Osteocyte (in vitro differentiated cells): ENCODE results near the gene SCOC. TPM values are rescaled to one million over a fixed set of nuclear protein-coding genes. Genes with fewer than 3 reads are reported as not detected.

Experiments used
- DNase-seq: peaks from one replicate; pipeline ENCODE4 v3.0.0; 2021; ENCODE audit warnings: mixed read lengths; ENCODE audit not compliant: unreplicated experiment; ENCODE audit errors: extremely low spot score
- H3K27ac Mint-ChIP-seq: one replicate; pipeline ENCODE4 v1.8.0; 2021; ENCODE audit warnings: mild to moderate bottlenecking, mixed read lengths; ENCODE audit not compliant: unreplicated experiment
- H3K27me3 Mint-ChIP-seq: one replicate; pipeline ENCODE4 v1.8.0; 2021; ENCODE audit warnings: mixed read lengths; ENCODE audit not compliant: unreplicated experiment
- H3K36me3 Mint-ChIP-seq: one replicate; pipeline ENCODE4 v1.8.0; 2021; ENCODE audit warnings: mixed read lengths; ENCODE audit not compliant: unreplicated experiment
- H3K4me1 Mint-ChIP-seq: one replicate; pipeline ENCODE4 v1.8.0; 2021; ENCODE audit warnings: mixed read lengths; ENCODE audit not compliant: unreplicated experiment
- H3K4me3 Mint-ChIP-seq: one replicate; pipeline ENCODE4 v1.8.0; 2021; ENCODE audit warnings: mild to moderate bottlenecking, moderate library complexity, mixed read lengths; ENCODE audit not compliant: unreplicated experiment
- H3K9me3 Mint-ChIP-seq: one replicate; pipeline ENCODE4 v1.8.0; 2021; ENCODE audit warnings: mixed read lengths; ENCODE audit not compliant: unreplicated experiment
- CTCF ChIP-seq: fragments of 200-600 bp; sonication (generic); IDR thresholded peaks from 2 replicates; pipeline ENCODE4 v1.5.0; 2021; ENCODE audit warnings: antibody characterized with exemption, mild to moderate bottlenecking, moderate library complexity
- total RNA-seq: library from RNA; stranded (reverse); gene quantifications from 2 replicates; pipeline ENCODE4 v1.2.1, GENCODE V29; 2021

The SCOC gene
- total RNA-seq, 1 donor from 2014 or later, result 43.6 TPM

GRCh38 chr4:140331876-140332275 lies 41.6 kb upstream of the SCOC start:
- peaks cover 15% of the 10 kb centered on the region for H3K27me3 Mint-ChIP-seq

GRCh38 chr4:140332734-140333133 lies 40.7 kb upstream of the SCOC start:
- Mint-ChIP-seq H3K27ac (no peak overlapping the region), H3K9me3 (peaks cover 5% of the 10 kb centered on the region), H3K36me3 (no peaks in the 10 kb centered on the region), H3K4me3 (no peak overlapping the region), H3K4me1 (peaks cover 4% of the 10 kb centered on the region), H3K27me3 (peaks cover 11% of the 10 kb centered on the region)
- no peak for TF ChIP-seq CTCF
- no peak for DNase-seq

More at GRCh38 chr4:140331876-140332275, 41.6 kb upstream of the SCOC start:
- Mint-ChIP-seq H3K36me3 (no peaks in the 10 kb centered on the region), H3K27ac (no peak overlapping the region), H3K9me3 (no peaks in the 10 kb centered on the region), H3K4me3 (no peak overlapping the region), H3K4me1 (peaks cover 4% of the 10 kb centered on the region)
- TF ChIP-seq CTCF, result no peak
- no peak for DNase-seq

- no peak for TF ChIP-seq CTCF
- no peak overlapping the region for H3K27ac Mint-ChIP-seq
These were observed 39.9 kb upstream of the SCOC start for GRCh38 chr4:140333523-140333922.

GRCh38 chr4:140335076-140335475 lies 38.4 kb upstream of the SCOC start:
- Mint-ChIP-seq H3K27me3 (peaks cover 6% of the 10 kb centered on the region), H3K27ac (no peak overlapping the region), H3K4me3 (no peak overlapping the region), H3K36me3 (no peaks in the 10 kb centered on the region), H3K9me3 (peaks cover 5% of the 10 kb centered on the region), H3K4me1 (peaks cover 4% of the 10 kb centered on the region)
- DNase-seq, result no peak
- no peak for TF ChIP-seq CTCF

More at GRCh38 chr4:140333523-140333922, 39.9 kb upstream of the SCOC start:
- Mint-ChIP-seq H3K4me1 (peaks cover 4% of the 10 kb centered on the region), H3K9me3 (peaks cover 5% of the 10 kb centered on the region), H3K27me3 (peaks cover 9% of the 10 kb centered on the region), H3K4me3 (no peak overlapping the region), H3K36me3 (no peaks in the 10 kb centered on the region)
- no peak for DNase-seq

GRCh38 chr4:140336730-140337129 lies 36.7 kb upstream of the SCOC start:
- H3K27me3 Mint-ChIP-seq, result peaks cover 5% of the 10 kb centered on the region
- DNase-seq, result no peak
- peaks cover 5% of the 10 kb centered on the region for H3K9me3 Mint-ChIP-seq
- H3K4me1 Mint-ChIP-seq, result no peaks in the 10 kb centered on the region
- H3K27ac Mint-ChIP-seq, result no peak overlapping the region
- no peaks in the 10 kb centered on the region for H3K36me3 Mint-ChIP-seq
- H3K4me3 Mint-ChIP-seq, result no peak overlapping the region
- no peak for TF ChIP-seq CTCF
